NCI-H2029 (cell line): ENCODE measurements around the gene RGS8.

Experiments
- DNase-seq: peaks from one replicate; lab custom pipeline; 2025; lab: John Stamatoyannopoulos, UW

Gene RGS8

GRCh38 chr1:182671750-182672486 is 12.5 kb downstream of the RGS8 start:
- no peak for DNase-seq

DNA sequence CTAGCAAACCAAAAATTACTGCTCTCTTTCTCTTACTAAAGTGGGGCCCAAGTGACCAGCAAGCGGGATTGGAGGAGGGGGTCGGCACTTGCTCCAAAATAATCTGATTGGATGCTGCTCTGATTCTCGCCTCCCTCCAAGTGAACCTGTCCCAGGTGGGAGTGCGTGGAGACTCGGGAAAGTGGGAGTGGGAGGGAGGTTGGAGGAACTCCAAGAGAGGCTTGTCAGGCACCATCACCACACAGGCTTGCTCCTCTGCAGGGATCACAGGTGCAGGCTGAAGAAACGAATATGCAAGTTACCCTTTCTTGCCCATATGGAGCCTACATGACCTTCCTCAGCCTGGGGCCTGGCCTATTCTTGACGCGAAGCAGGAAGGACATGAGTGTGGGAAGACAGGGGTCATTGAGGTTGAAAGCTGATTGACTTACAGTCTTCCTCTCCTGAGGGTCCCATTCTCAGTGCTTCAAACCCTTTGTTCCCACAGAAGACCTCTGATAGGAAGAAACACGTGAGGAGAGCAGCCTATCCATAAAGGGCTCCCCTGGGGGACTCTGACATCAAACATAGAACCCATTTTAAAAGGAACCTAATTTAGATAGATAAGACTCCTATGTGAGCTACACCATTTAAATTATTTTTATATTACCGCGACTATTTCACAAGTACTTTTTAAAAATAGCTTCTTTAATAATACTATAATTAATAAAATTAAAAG is 14.2 kb downstream of the RGS8 start:
- DNase-seq, result no peak

DNA sequence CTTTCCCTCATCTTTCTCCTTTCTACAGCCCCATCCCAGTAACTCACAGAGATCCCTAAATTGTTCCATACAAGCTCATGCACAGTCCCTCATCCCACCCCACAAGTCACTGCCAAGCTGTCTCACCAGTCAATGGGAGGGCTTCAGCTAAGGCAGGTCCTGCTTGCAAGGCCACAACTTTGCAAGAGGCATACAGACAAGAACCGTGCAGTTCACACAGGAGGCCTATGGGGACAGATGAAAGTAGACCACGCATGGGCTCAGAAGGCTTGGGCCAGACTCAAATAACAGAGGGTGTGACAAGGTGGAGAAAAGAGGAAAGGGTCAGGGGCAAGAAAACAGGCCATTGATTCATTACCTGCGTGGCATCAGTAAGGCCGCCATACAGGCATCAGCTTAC is 15.1 kb downstream of the RGS8 start:
- DNase-seq, result no peak

DNA sequence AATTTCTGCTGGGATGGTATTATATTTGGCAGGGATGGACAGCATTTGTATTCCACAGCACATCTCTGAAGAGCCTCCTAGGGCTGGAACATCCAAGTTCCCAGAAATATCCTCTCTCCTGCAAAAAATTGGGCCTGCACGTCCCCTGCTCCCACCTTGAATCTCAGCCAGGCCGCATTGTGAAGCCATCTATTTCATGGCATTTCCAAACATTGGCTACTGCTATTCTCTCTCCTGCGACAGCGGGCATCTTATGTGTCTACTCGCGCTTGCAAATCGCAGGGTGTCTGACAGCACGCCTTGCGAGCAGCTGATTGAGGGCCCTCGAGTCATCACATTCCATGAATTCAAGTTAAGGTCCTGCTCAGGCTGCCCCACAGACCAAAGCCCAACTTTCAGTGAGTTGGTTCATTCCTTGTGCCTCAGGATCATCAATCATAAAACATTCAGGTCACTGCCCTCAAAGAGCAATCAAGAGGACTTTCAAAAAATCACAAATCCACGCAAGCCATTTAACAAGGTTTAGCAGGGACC is 15.8 kb downstream of the RGS8 start:
- DNase-seq, result no peak

DNA sequence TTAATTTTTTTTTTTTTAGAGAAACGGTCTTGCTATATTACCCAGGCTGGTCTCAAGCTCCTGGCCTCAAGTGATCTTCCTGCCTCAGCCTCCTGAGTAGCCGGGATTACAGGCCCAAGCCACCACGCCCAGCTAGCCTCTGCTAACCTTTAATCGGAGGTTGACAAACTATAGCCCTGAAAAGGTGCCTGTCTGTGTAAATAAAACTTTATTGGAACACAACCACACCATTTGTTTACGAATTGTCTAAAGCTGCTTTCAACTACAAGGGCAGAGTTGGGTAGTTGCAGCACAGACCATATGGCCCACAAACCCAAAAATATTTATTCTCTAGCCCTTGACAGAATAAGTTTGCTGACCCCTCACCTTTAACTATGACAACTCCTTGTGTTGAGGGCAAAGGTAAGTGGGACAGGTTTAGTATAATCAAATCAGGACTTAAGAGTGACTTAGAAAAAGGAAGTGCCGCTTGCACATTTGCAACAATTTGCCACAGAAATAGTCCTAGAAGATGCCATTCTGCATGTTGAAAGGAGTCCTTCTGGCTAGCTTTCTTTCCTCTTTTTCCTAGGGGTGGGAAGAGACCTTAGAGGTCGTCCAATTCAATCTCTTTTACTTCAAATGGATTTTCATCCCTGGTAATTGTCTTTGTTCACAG is 16.4 kb downstream of the RGS8 start:
- no peak for DNase-seq

- no peak for DNase-seq
Measured at GRCh38 chr1:182666706-182667105, 17.7 kb downstream of the RGS8 start.

DNA sequence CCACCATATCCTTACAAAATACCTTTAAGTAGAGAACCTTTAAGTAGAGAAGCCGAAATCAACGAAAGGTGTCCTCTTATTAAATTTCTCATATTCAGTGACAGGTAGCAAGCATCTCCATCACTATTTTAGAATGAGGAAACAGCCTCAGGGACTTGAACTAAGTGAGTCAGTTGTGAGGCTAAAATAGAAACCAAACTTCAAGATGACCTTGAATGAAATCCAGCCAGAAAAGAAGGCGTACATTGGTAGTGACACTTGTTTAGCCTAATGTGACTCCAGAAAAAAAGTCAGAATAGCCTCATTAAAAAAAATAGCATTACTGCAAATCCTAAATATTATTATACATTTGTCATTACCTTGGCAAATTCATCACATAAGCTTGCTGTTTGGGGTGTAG is 20.1 kb downstream of the RGS8 start:
- no peak for DNase-seq

DNA sequence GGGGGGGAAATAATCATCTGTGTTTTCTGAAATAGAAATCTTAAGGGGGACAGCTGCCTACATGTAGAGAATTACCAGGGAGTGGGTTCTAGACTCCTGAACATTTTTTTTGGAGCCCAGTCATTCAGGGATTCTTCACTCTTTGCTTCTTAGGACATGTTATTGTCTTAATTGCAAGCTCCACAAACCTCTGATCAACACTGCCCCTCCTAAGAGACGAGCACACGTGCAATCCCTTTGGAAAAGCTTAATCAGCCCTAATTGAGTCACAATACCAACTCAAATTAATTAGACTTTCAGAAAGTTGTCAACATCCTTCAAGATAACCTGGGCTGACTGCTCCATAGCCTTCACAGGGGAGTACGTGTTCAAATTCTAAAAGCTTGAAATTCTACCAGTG is 21.4 kb downstream of the RGS8 start:
- no peak for DNase-seq

GRCh38 chr1:182662121-182662890 is 22.1 kb downstream of the RGS8 start:
- no peak for DNase-seq

DNA sequence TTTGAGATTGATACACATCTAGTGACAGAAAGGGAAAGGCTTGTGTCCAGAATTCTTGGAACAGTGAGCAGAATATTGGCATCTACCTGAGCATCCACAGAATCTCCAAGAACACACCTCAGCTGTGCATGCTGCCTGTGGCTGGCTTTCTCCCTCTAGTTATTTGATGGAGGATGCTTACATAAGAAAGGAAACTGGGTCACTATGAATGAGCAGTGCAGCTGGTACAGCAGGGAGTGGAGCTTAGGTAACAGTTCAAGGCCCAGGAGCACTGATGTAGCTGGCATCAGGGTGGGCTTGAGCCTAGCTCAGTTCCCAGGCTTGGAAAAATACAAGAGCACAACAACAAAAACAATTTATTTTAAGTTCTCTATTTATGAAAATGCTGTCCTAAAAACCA is 26.3 kb downstream of the RGS8 start:
- no peak for DNase-seq

DNA sequence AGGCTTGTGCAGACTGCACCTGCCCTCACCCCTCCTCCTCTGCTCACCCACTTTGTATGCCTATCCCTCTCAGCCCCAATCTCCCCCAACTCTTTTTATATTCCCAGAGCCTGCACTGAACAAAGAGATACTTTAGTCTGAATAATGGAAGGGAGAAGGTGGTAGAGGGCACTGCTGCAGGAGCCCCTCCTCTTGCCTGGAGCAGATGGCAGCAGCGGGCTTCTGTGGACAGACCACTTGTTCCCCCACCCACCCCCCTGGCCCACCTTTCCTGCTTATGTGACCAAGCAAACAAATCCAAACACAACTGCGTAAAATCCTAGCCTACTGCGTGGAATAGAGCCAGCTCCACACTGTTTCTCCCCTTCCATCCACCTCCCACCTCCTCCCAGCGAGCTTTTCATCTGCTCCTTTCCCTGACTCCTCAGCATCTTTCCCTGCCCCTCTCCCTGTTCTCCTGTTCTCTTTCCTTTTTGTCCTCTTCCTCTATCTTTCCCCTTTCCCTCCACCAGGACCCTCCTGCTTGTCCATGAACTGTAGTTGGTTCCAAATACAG is 27.5 kb downstream of the RGS8 start:
- DNase-seq, result no peak

DNA sequence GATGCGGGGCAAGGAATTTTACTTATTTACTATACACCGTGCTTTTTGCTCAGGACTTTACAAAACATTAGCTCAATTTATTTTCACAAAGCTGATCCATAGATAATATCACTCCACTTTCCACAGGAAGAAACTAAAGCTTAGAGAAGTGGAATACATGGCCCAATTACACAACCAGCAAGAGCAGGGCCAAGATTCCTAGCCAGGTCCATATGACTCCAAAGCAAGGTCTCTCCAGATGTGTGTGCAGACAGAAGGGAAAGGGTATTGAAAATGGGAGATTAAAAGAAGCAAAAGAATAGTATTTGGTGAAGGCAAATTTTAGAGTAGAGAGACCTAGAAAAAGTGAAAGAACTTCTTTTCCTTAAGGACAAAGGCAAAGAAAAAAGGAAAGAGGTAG is 30.4 kb downstream of the RGS8 start:
- DNase-seq, result no peak

- DNase-seq, result no peak
Measured at GRCh38 chr1:182652933-182653332, 31.5 kb downstream of the RGS8 start.

- no peak for DNase-seq
Measured at GRCh38 chr1:182651339-182651724, 33.1 kb downstream of the RGS8 start.

- DNase-seq, result no peak
Measured at GRCh38 chr1:182650678-182651338, 33.6 kb downstream of the RGS8 start.

DNA sequence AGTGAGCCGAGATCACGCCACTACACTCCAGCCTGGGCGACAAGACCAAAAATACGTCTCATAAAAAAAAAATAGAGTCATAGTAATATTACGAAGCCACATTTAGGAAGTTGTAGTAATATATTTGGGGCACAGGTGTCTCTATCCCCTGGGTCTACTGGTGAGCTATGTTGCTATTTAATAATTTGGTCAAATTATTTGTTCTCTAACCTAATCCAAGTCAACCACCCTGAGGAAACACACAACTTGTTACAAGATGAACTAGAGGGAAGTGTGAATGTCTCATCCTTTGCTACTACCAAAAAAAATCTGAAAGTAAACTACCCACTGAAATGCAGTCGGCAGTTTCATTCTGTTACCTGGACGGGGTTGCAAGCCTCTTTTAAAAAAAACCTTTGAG is 35.3 kb downstream of the RGS8 start:
- no peak for DNase-seq

- no peak for DNase-seq
Measured at GRCh38 chr1:182646739-182647138, 37.6 kb downstream of the RGS8 start.

DNA sequence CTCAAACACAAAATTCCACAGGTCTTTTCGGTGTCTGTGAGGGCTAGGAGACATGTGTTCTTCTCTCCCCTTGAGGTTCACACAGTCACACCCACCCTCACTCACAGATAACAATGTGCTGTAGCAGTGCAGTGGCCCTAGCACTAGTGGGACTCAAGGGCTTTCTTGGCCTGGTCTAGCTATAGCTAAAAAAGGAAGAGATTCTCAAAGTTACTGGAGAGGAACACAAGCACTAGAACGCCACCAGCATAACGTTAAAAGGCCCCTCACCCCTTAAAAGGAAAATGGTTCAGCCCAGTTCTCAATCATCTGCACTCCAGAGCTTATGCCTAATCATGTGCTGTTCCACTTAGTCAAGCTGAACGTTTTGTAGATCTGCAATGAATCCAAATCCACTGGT is 39.5 kb downstream of the RGS8 start:
- DNase-seq, result no peak

GRCh38 chr1:182643699-182644098 is 40.7 kb downstream of the RGS8 start:
- no peak for DNase-seq

- no peak for DNase-seq
Measured at GRCh38 chr1:182642461-182642860, 41.9 kb downstream of the RGS8 start.

DNA sequence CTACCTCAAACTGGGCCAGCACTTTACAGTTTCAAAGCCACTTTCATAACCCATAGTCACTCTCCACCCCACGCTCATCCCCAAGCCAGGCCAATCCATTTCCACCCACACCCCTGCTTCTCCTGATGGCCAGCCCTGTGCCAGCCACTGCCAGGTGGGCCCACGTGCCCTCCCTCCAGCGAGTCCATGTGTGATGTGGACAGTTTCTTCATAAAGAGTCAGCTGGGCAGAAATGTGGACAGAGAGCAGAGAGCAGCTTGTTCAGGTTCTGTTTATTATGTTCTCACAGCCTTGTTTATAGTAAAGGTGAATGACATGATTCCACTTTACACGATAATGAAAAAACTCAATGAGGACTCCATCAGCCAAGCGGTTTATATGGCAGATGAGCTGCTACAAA is 42.8 kb downstream of the RGS8 start:
- DNase-seq, result no peak
